Activated CD4-positive, alpha-beta memory T cell treated with anti-CD3 and anti-CD28 coated beads for 36 hours (primary cell): ENCODE results near the gene RPL7L1. TPM values are rescaled to one million over a fixed set of nuclear protein-coding genes. Genes with fewer than 3 reads are reported as not detected.
"Not testable (repeated sequence)": the region's sequence is repeated elsewhere in the genome, so short reads cannot be mapped to it uniquely, and the experiment has no call there.

Experiments used
- CTCF ChIA-PET: fragments of 350-600 bp; sonication (Branson Sonifier 250); formaldehyde crosslinking; loops from one replicate; lab custom pipeline; 2021; ENCODE audit warnings: antibody characterized with exemption, inconsistent platforms; lab: Charles Lee
- POLR2A ChIA-PET: fragments of 350-600 bp; sonication (Branson Sonifier 250); formaldehyde crosslinking; loops from one replicate; lab custom pipeline; 2021; ENCODE audit warnings: antibody characterized with exemption; lab: Charles Lee
- DNase-seq: peaks from one replicate; pipeline ENCODE4 v3.0.0-alpha.2; 2020
- H3K27ac Mint-ChIP-seq: one replicate; pipeline ENCODE4 v1.8.0; 2021; ENCODE audit warnings: mixed read lengths
- H3K27me3 Mint-ChIP-seq: one replicate; pipeline ENCODE4 v1.8.0; 2021; ENCODE audit warnings: mixed read lengths
- H3K36me3 Mint-ChIP-seq: one replicate; pipeline ENCODE4 v1.8.0; 2021; ENCODE audit warnings: mixed read lengths
- H3K4me1 Mint-ChIP-seq: one replicate; pipeline ENCODE4 v1.8.0; 2021; ENCODE audit warnings: low read depth, mixed read lengths
- H3K4me3 Mint-ChIP-seq: one replicate; pipeline ENCODE4 v1.8.0; 2021; ENCODE audit warnings: mild to moderate bottlenecking, mixed read lengths
- H3K9me3 Mint-ChIP-seq: one replicate; pipeline ENCODE4 v1.8.0; 2021; ENCODE audit warnings: mixed read lengths
- intact Hi-C: fragments of 100-400 bp; cut with micrococcal nuclease; formaldehyde crosslinking; loops from one replicate; pipeline ENCODE4 v1.15.1; 2023
- total RNA-seq, 2 experiments: library from RNA; stranded (reverse); gene quantifications; one replicate each; pipeline ENCODE4 v1.2.3, GENCODE V29; 2021

Gene RPL7L1
- total RNA-seq, 2 experiments from 2014 or later, result 111 to 117 TPM

GRCh38 chr6:42870145-42870936 is 9.1 kb upstream of the RPL7L1 start:
- Mint-ChIP-seq H3K4me1 (no peaks in the 10 kb centered on the region), H3K36me3 (peaks cover 5% of the 10 kb centered on the region), H3K9me3 (no peaks in the 10 kb centered on the region), H3K27ac (no peak overlapping the region), H3K4me3 (no peak overlapping the region), H3K27me3 (no peaks in the 10 kb centered on the region)
- DNase-seq, result no peak
- ChIA-PET CTCF (no interaction called here), POLR2A (no interaction called here)
- intact Hi-C loops, result no loop called here

- Mint-ChIP-seq H3K36me3 (peaks cover 4% of the 10 kb centered on the region), H3K27me3 (no peaks in the 10 kb centered on the region), H3K4me1 (no peaks in the 10 kb centered on the region), H3K9me3 (no peaks in the 10 kb centered on the region), H3K4me3 (no peak overlapping the region), H3K27ac (no peak overlapping the region)
- ChIA-PET CTCF (no interaction called here), POLR2A (no interaction called here)
- intact Hi-C loops, result no loop called here
- no peak for DNase-seq
These were observed 7.7 kb upstream of the RPL7L1 start for GRCh38 chr6:42871711-42872110.

GRCh38 chr6:42873313-42873712 is 6.1 kb upstream of the RPL7L1 start:
- intact Hi-C loops, result no loop called here
- H3K4me3 Mint-ChIP-seq, result no peak overlapping the region
- peaks cover 3% of the 10 kb centered on the region for H3K4me1 Mint-ChIP-seq
- H3K27me3 Mint-ChIP-seq, result no peaks in the 10 kb centered on the region
- H3K36me3 Mint-ChIP-seq, result no peaks in the 10 kb centered on the region
- no peaks in the 10 kb centered on the region for H3K9me3 Mint-ChIP-seq
- ChIA-PET CTCF (interaction anchor here (0.6 to 1.5 kb wide), 3 partner anchors 147 to 276 kb away, joined by 3 to 5 read pairs (median 5); no protein-coding TSS in a partner anchor), POLR2A (no interaction called here)
- DNase-seq, result no peak
- H3K27ac Mint-ChIP-seq, result no peak overlapping the region

GRCh38 chr6:42877695-42878094 is 1.7 kb upstream of the RPL7L1 start:
- intact Hi-C loops, result loop anchor here (1.0 kb wide), 2 partner anchors 103 to 216 kb away; no protein-coding TSS in a partner anchor
- Mint-ChIP-seq H3K27ac (no peak overlapping the region), H3K9me3 (no peaks in the 10 kb centered on the region), H3K36me3 (peaks cover 15% of the 10 kb centered on the region), H3K27me3 (no peaks in the 10 kb centered on the region), H3K4me1 (peaks cover 7% of the 10 kb centered on the region), H3K4me3 (no peak overlapping the region)
- no peak for DNase-seq
- ChIA-PET CTCF (interaction anchor here (0.7 to 2.0 kb wide), 4 partner anchors 151 to 216 kb away, joined by 3 to 8 read pairs (median 4); no protein-coding TSS in a partner anchor), POLR2A (interaction anchor here (0.6 kb wide), 1 partner anchor 132 kb away, joined by 3 read pairs; the partner anchor contains the start of gene TBCC)

GRCh38 chr6:42880240-42880817 is 913 bp downstream of the RPL7L1 start:
- intact Hi-C loops, H3K9me3 Mint-ChIP-seq, H3K27me3 Mint-ChIP-seq: not testable (repeated sequence)
- CTCF ChIA-PET, result interaction anchor here (0.6 to 4.0 kb wide), 8 partner anchors 13 to 666 kb away, joined by 3 to 25 read pairs (median 4); partner anchors contain the start of gene TBCC
- peaks cover 36% of the 10 kb centered on the region for H3K36me3 Mint-ChIP-seq
- peak overlapping the region; percentile 96 for H3K27ac Mint-ChIP-seq
- peak; percentile 13 for DNase-seq
- POLR2A ChIA-PET, result interaction anchor here (0.9 to 3.7 kb wide), 9 partner anchors 8 to 316 kb away, joined by 3 to 36 read pairs (median 3); partner anchors contain the start of genes BICRAL, PEX6 and TBCC
- H3K4me1 Mint-ChIP-seq, result peaks cover 17% of the 10 kb centered on the region
- H3K4me3 Mint-ChIP-seq, result peak overlapping the region; percentile 97

GRCh38 chr6:42880871-42881270 is 1.5 kb downstream of the RPL7L1 start:
- peak overlapping the region; percentile 97 for H3K4me3 Mint-ChIP-seq
- CTCF ChIA-PET, result interaction anchor here (1.9 to 4.0 kb wide), 2 partner anchors 134 to 219 kb away, joined by 9 to 25 read pairs; partner anchors contain the start of gene TBCC
- intact Hi-C loops, H3K9me3 Mint-ChIP-seq, DNase-seq, H3K27me3 Mint-ChIP-seq: not testable (repeated sequence)
- H3K4me1 Mint-ChIP-seq, result peaks cover 17% of the 10 kb centered on the region
- peak overlapping the region; percentile 96 for H3K27ac Mint-ChIP-seq
- H3K36me3 Mint-ChIP-seq, result peaks cover 40% of the 10 kb centered on the region
- POLR2A ChIA-PET, result interaction anchor here (0.9 to 3.7 kb wide), 2 partner anchors 10 to 112 kb away, joined by 3 to 36 read pairs; a partner anchor contains a TSS

GRCh38 chr6:42885702-42886101 is 6.3 kb downstream of the RPL7L1 start:
- Mint-ChIP-seq H3K9me3 (no peaks in the 10 kb centered on the region), H3K27me3 (no peaks in the 10 kb centered on the region), H3K4me1 (peaks cover 35% of the 10 kb centered on the region), H3K4me3 (no peak overlapping the region), H3K27ac (peak overlapping the region; percentile 23), H3K36me3 (peaks cover 48% of the 10 kb centered on the region)
- no peak for DNase-seq
- CTCF ChIA-PET, result interaction anchor here (1.1 kb wide), 1 partner anchor 376 kb away, joined by 4 read pairs; no protein-coding TSS in a partner anchor
- intact Hi-C loops, result no loop called here
- POLR2A ChIA-PET, result interaction anchor here (0.6 kb wide), 1 partner anchor 25 kb away, joined by 4 read pairs; no protein-coding TSS in a partner anchor

GRCh38 chr6:42888201-42888600 is 8.8 kb downstream of the RPL7L1 start:
- peaks cover 32% of the 10 kb centered on the region for H3K4me1 Mint-ChIP-seq
- intact Hi-C loops, DNase-seq, H3K27me3 Mint-ChIP-seq, CTCF ChIA-PET, H3K9me3 Mint-ChIP-seq, H3K4me3 Mint-ChIP-seq: not testable (repeated sequence)
- POLR2A ChIA-PET, result interaction anchor here (1.0 kb wide), 1 partner anchor 9 kb away, joined by 3 read pairs; the partner anchor contains the start of gene RPL7L1
- H3K36me3 Mint-ChIP-seq, result peaks cover 41% of the 10 kb centered on the region
- peak overlapping the region; percentile 42 for H3K27ac Mint-ChIP-seq

- peak overlapping the region; percentile 94 for H3K27ac Mint-ChIP-seq
- H3K4me3 Mint-ChIP-seq, result peak overlapping the region; percentile 88
- peak; percentile 37 for DNase-seq
- CTCF ChIA-PET, result interaction anchor here (1.6 to 2.3 kb wide), 2 partner anchors 228 to 253 kb away, joined by 6 to 7 read pairs; no protein-coding TSS in a partner anchor
- POLR2A ChIA-PET, result interaction anchor here (1.3 to 3.0 kb wide), 3 partner anchors 10 to 144 kb away, joined by 4 to 36 read pairs (median 8); partner anchors contain the start of genes RPL7L1 and TBCC
- H3K36me3 Mint-ChIP-seq, result peaks cover 25% of the 10 kb centered on the region
- H3K27me3 Mint-ChIP-seq, result no peaks in the 10 kb centered on the region
- intact Hi-C loops, result loop anchor here (1.0 to 5.0 kb wide), 6 partner anchors 11 to 1357 kb away; partner anchors contain the start of genes CNPY3, HSP90AB1, RPL7L1 and TBCC
- no peaks in the 10 kb centered on the region for H3K9me3 Mint-ChIP-seq
- peaks cover 25% of the 10 kb centered on the region for H3K4me1 Mint-ChIP-seq
These were observed 10.4 kb downstream of the RPL7L1 start for GRCh38 chr6:42889815-42890214.

- intact Hi-C loops, result loop anchor here (1.0 to 5.0 kb wide), 6 partner anchors 11 to 1356 kb away; partner anchors contain the start of genes CNPY3, HSP90AB1, RPL7L1 and TBCC
- no peaks in the 10 kb centered on the region for H3K9me3 Mint-ChIP-seq
- DNase-seq, result peak; percentile 96
- H3K36me3 Mint-ChIP-seq, result peaks cover 22% of the 10 kb centered on the region
- ChIA-PET CTCF (interaction anchor here (1.7 to 2.3 kb wide), 2 partner anchors 164 to 253 kb away, joined by 7 read pairs; no protein-coding TSS in a partner anchor), POLR2A (interaction anchor here (0.6 to 3.0 kb wide), 8 partner anchors 8 to 318 kb away, joined by 3 to 36 read pairs (median 4); partner anchors contain the start of genes CNPY3, RPL7L1 and TBCC)
- peak overlapping the region; percentile 94 for H3K27ac Mint-ChIP-seq
- H3K4me3 Mint-ChIP-seq, result peak overlapping the region; percentile 88
- peaks cover 25% of the 10 kb centered on the region for H3K4me1 Mint-ChIP-seq
- H3K27me3 Mint-ChIP-seq, result no peaks in the 10 kb centered on the region
These were observed 11.1 kb downstream of the RPL7L1 start for GRCh38 chr6:42890311-42891198.
